Measurements from ENCODE around the gene TAS2R1.
"Not testable (repeated sequence)": the region's sequence is repeated elsewhere in the genome, so short reads cannot be mapped to it uniquely, and the experiment has no call there.

Gene TAS2R1

GRCh38 chr5:9613360-9613759, 16.8 kb downstream of the TAS2R1 start:
- Mint-ChIP-seq H3K27ac (no peak overlapping the region), H3K9me3 (peaks cover 11% of the 10 kb centered on the region), H3K27me3 (no peaks in the 10 kb centered on the region), H3K4me1 (ENCODE audit: low read depth) (no peaks in the 10 kb centered on the region), H3K4me3 (no peak overlapping the region), H3K36me3 (ENCODE audit: low read depth) (no peaks in the 10 kb centered on the region)
- no peak for DNase-seq

- H3K27me3 Mint-ChIP-seq, result no peaks in the 10 kb centered on the region
- peaks cover 11% of the 10 kb centered on the region for H3K9me3 Mint-ChIP-seq
Observed at GRCh38 chr5:9610969-9611368, 19.2 kb downstream of the TAS2R1 start.

GRCh38 chr5:9610364-9610763, 19.8 kb downstream of the TAS2R1 start:
- Mint-ChIP-seq H3K27ac (no peak overlapping the region), H3K9me3 (peaks cover 11% of the 10 kb centered on the region), H3K4me3 (no peak overlapping the region), H3K4me1 (ENCODE audit: low read depth) (no peaks in the 10 kb centered on the region), H3K36me3 (ENCODE audit: low read depth) (no peaks in the 10 kb centered on the region), H3K27me3 (no peaks in the 10 kb centered on the region)
- DNase-seq, result no peak

More at GRCh38 chr5:9610969-9611368, 19.2 kb downstream of the TAS2R1 start:
- no peaks in the 10 kb centered on the region for H3K36me3 Mint-ChIP-seq (ENCODE audit: low read depth)
- no peak overlapping the region for H3K4me3 Mint-ChIP-seq
- DNase-seq, result no peak
- no peaks in the 10 kb centered on the region for H3K4me1 Mint-ChIP-seq (ENCODE audit: low read depth)
- no peak overlapping the region for H3K27ac Mint-ChIP-seq

- no peaks in the 10 kb centered on the region for H3K4me1 Mint-ChIP-seq (ENCODE audit: low read depth)
- no peaks in the 10 kb centered on the region for H3K36me3 Mint-ChIP-seq (ENCODE audit: low read depth)
- no peak for DNase-seq
- no peak overlapping the region for H3K27ac Mint-ChIP-seq
- H3K9me3 Mint-ChIP-seq, result peaks cover 9% of the 10 kb centered on the region
- no peaks in the 10 kb centered on the region for H3K27me3 Mint-ChIP-seq
- H3K4me3 Mint-ChIP-seq, result no peak overlapping the region
Observed at GRCh38 chr5:9608093-9608492, 22.1 kb downstream of the TAS2R1 start.

GRCh38 chr5:9605041-9605838, 24.9 kb downstream of the TAS2R1 start:
- Mint-ChIP-seq H3K4me3 (no peak overlapping the region), H3K4me1 (ENCODE audit: low read depth) (no peaks in the 10 kb centered on the region), H3K27me3 (no peaks in the 10 kb centered on the region), H3K36me3 (ENCODE audit: low read depth) (no peaks in the 10 kb centered on the region), H3K27ac (no peak overlapping the region), H3K9me3 (no peaks in the 10 kb centered on the region)
- no peak for DNase-seq

GRCh38 chr5:9604416-9604815, 25.7 kb downstream of the TAS2R1 start:
- DNase-seq, result no peak
- H3K36me3 Mint-ChIP-seq (ENCODE audit: low read depth), result no peaks in the 10 kb centered on the region
- H3K9me3 Mint-ChIP-seq, result no peaks in the 10 kb centered on the region
- H3K27me3 Mint-ChIP-seq, result no peaks in the 10 kb centered on the region
- no peak overlapping the region for H3K27ac Mint-ChIP-seq
- H3K4me3 Mint-ChIP-seq, result no peak overlapping the region
- H3K4me1 Mint-ChIP-seq (ENCODE audit: low read depth), result no peaks in the 10 kb centered on the region

- Mint-ChIP-seq H3K4me1 (ENCODE audit: low read depth) (no peaks in the 10 kb centered on the region), H3K27ac (no peak overlapping the region), H3K9me3 (no peaks in the 10 kb centered on the region), H3K4me3 (no peak overlapping the region), H3K36me3 (ENCODE audit: low read depth) (no peaks in the 10 kb centered on the region), H3K27me3 (no peaks in the 10 kb centered on the region)
- DNase-seq, result no peak
Observed at GRCh38 chr5:9601055-9601739, 29.0 kb downstream of the TAS2R1 start.

- H3K27me3 Mint-ChIP-seq, result no peaks in the 10 kb centered on the region
- DNase-seq, result no peak
- H3K4me3 Mint-ChIP-seq, result no peak overlapping the region
- H3K27ac Mint-ChIP-seq, result no peak overlapping the region
- no peaks in the 10 kb centered on the region for H3K36me3 Mint-ChIP-seq (ENCODE audit: low read depth)
- no peaks in the 10 kb centered on the region for H3K9me3 Mint-ChIP-seq
- H3K4me1 Mint-ChIP-seq (ENCODE audit: low read depth), result no peaks in the 10 kb centered on the region
Observed at GRCh38 chr5:9599391-9599790, 30.8 kb downstream of the TAS2R1 start.

GRCh38 chr5:9598329-9598728, 31.8 kb downstream of the TAS2R1 start:
- DNase-seq; H3K27me3 Mint-ChIP-seq; H3K9me3 Mint-ChIP-seq; H3K27ac Mint-ChIP-seq; H3K4me3 Mint-ChIP-seq; H3K4me1 Mint-ChIP-seq (ENCODE audit: low read depth); H3K36me3 Mint-ChIP-seq (ENCODE audit: low read depth): not testable (repeated sequence)

GRCh38 chr5:9597322-9597721, 32.8 kb downstream of the TAS2R1 start:
- H3K27ac Mint-ChIP-seq; H3K4me1 Mint-ChIP-seq (ENCODE audit: low read depth); H3K9me3 Mint-ChIP-seq; H3K4me3 Mint-ChIP-seq; DNase-seq; H3K36me3 Mint-ChIP-seq (ENCODE audit: low read depth); H3K27me3 Mint-ChIP-seq: not testable (repeated sequence)

- Mint-ChIP-seq H3K27ac (no peak overlapping the region), H3K4me3 (no peak overlapping the region), H3K36me3 (ENCODE audit: low read depth) (no peaks in the 10 kb centered on the region), H3K4me1 (ENCODE audit: low read depth) (no peaks in the 10 kb centered on the region), H3K9me3 (no peaks in the 10 kb centered on the region), H3K27me3 (no peaks in the 10 kb centered on the region)
- no peak for DNase-seq
Observed at GRCh38 chr5:9596824-9597223, 33.3 kb downstream of the TAS2R1 start.

GRCh38 chr5:9596171-9596780, 33.9 kb downstream of the TAS2R1 start:
- H3K9me3 Mint-ChIP-seq, result no peaks in the 10 kb centered on the region
- no peaks in the 10 kb centered on the region for H3K27me3 Mint-ChIP-seq
- no peak overlapping the region for H3K4me3 Mint-ChIP-seq
- no peak overlapping the region for H3K27ac Mint-ChIP-seq
- DNase-seq, result no peak
- H3K4me1 Mint-ChIP-seq (ENCODE audit: low read depth), result no peaks in the 10 kb centered on the region
- H3K36me3 Mint-ChIP-seq (ENCODE audit: low read depth), result no peaks in the 10 kb centered on the region

GRCh38 chr5:9594913-9595312, 35.2 kb downstream of the TAS2R1 start:
- H3K27me3 Mint-ChIP-seq, result no peaks in the 10 kb centered on the region
- H3K4me3 Mint-ChIP-seq, result no peak overlapping the region
- no peaks in the 10 kb centered on the region for H3K4me1 Mint-ChIP-seq (ENCODE audit: low read depth)
- H3K27ac Mint-ChIP-seq, result no peak overlapping the region
- peaks cover 2% of the 10 kb centered on the region for H3K9me3 Mint-ChIP-seq
- DNase-seq, result no peak
- H3K36me3 Mint-ChIP-seq (ENCODE audit: low read depth), result no peaks in the 10 kb centered on the region

- no peak overlapping the region for H3K27ac Mint-ChIP-seq
- no peak overlapping the region for H3K4me3 Mint-ChIP-seq
- H3K27me3 Mint-ChIP-seq, result no peaks in the 10 kb centered on the region
- no peaks in the 10 kb centered on the region for H3K36me3 Mint-ChIP-seq (ENCODE audit: low read depth)
- H3K4me1 Mint-ChIP-seq (ENCODE audit: low read depth), result no peaks in the 10 kb centered on the region
- no peak for DNase-seq
- peaks cover 2% of the 10 kb centered on the region for H3K9me3 Mint-ChIP-seq
Observed at GRCh38 chr5:9589049-9589835, 40.9 kb downstream of the TAS2R1 start.

Data from activated T-cell treated with anti-CD3 and anti-CD28 coated beads, Interleukin-2, amount 50 U/mL, for 24 hours (primary cell).